Spleen (tissue), 11 donors: Measurements from ENCODE around the gene BTBD1. TPM values are rescaled to one million over a fixed set of nuclear protein-coding genes. Genes with fewer than 3 reads are reported as not detected.

Experiments used
- DNase-seq: peaks from one replicate; pipeline ENCODE4 v3.0.0-alpha.2; 2020
- H3K27ac ChIP-seq, 8 donors: fragments of 200-600 bp; sonication (generic) in 7 of 8; 1 replicate in 4 of 8; 2 replicates in 4 of 8; pipeline versions ENCODE4 v1.5.0 to v1.8.0; 2016 to 2021; ENCODE audit warnings: inconsistent platforms in 4 of 8, mild to moderate bottlenecking in 4 of 8, moderate library complexity in 1 of 8
- H3K27me3 ChIP-seq, 7 donors: fragments of 200-600 bp; sonication (generic) in 6 of 7; replicated peaks in 1 of 7; 1 replicate in 4 of 7; 2 replicates in 3 of 7; pipeline versions ENCODE4 v1.5.0 to v1.8.0; 2016 to 2021; ENCODE audit warnings: inconsistent platforms in 3 of 7, mild to moderate bottlenecking in 1 of 7
- H3K36me3 ChIP-seq, 6 donors: fragments of 200-600 bp; sonication (generic) in 5 of 6; 1 replicate in 4 of 6; 2 replicates in 2 of 6; pipeline versions ENCODE4 v1.5.0 to v1.8.0; 2016 to 2021; ENCODE audit warnings: inconsistent platforms in 2 of 6
- H3K4me1 ChIP-seq, 6 donors: fragments of 200-600 bp; sonication (generic) in 5 of 6; 1 replicate in 3 of 6; 2 replicates in 3 of 6; pipeline versions ENCODE4 v1.5.0 to v1.8.0; 2016 to 2021; ENCODE audit warnings: inconsistent platforms in 3 of 6
- H3K4me3 ChIP-seq, 8 donors: fragments of 200-600 bp; sonication (generic) in 7 of 8; 1 replicate in 4 of 8; 2 replicates in 4 of 8; pipeline versions ENCODE4 v1.5.0 to v1.8.0; 2016 to 2021; ENCODE audit warnings: inconsistent platforms in 4 of 8, mild to moderate bottlenecking in 4 of 8, moderate library complexity in 2 of 8
- H3K9me3 ChIP-seq, 8 donors: fragments of 200-600 bp; sonication (generic) in 7 of 8; 1 replicate in 4 of 8; 2 replicates in 4 of 8; pipeline versions ENCODE4 v1.5.0 to v1.8.0; 2016 to 2021; ENCODE audit warnings: inconsistent platforms in 4 of 8
- CTCF ChIP-seq, 11 experiments: fragments of 200-600 bp in 7 of 11; fragments of 450-650 bp in 4 of 11; sonication (generic) in 4 of 11; IDR thresholded peaks in 8 of 11; conservative IDR thresholded peaks in 3 of 11; 1 replicate in 7 of 11; 2 replicates in 4 of 11; pipeline versions ENCODE4 v1.4.0 to v1.8.0; 2016 to 2021; ENCODE audit warnings: antibody characterized with exemption in 11 of 11, inconsistent platforms in 4 of 11, mild to moderate bottlenecking in 1 of 11
- POLR2A ChIP-seq, 3 donors: fragments of 450-650 bp; IDR thresholded peaks; one replicate each; pipeline ENCODE4 v1.5.1; 2017; ENCODE audit warnings: antibody characterized with exemption in 3 of 3, mild to moderate bottlenecking in 1 of 3
- POLR2AphosphoS5 ChIP-seq, 3 donors: sonication (generic); formaldehyde crosslinking; IDR thresholded peaks; one replicate each; pipeline ENCODE4 v1.5.1; 2017; ENCODE audit warnings: antibody characterized with exemption in 3 of 3
- WGBS, 5 donors: extraction: QIAGEN DNeasy Blood & Tissue Kit in 3 of 5; methylation state at CpG; one replicate each; pipeline versions ENCODE4 v1.1.5 to v1.1.7; 2013 to 2018; 5-methylcytosine and 5-hydroxymethylcytosine counted together
- intact Hi-C: fragments of 100-400 bp; cut with DNase I; formaldehyde crosslinking; loops from one replicate; pipeline ENCODE4 v1.15.0; 2023; ENCODE audit warnings: low total_unique reads
- polyA plus RNA-seq, 3 donors: library from polyadenylated mRNA; stranded (reverse); fragments of 200-250 nt; gene quantifications; one replicate each; pipeline ENCODE4 v1.2.1, GENCODE V29; 2013
- total RNA-seq, 7 donors: library from RNA; depleted of rRNA in 3 of 7; stranded (reverse); fragments of >200 nt in 3 of 7; fragmentation: NEBNext Ultra II Directional in 4 of 7; extraction: Animal tissue kit (Norgen Biotek cat#: 25700) in 4 of 7; gene quantifications; one replicate each; pipeline versions ENCODE4 v1.1.0 to v1.2.1, GENCODE V29; 2016 to 2021
- donor health status: healthy with polysubstance abuse.
- donor health status: DM: no; HTN: no; CAD: no; lungs with moderate emphysema.
- donor health status: DM: no; HTN: no; CAD: no.
- donor health status: Bipolar disorder and iron deficiency.
- donor health status: healthy.
- donor health status: DM: no; HTN: no; CAD: no.
- donor health status: DM: yes; HTN: yes; CAD: no.

The BTBD1 gene
- total and polyA plus RNA-seq, 10 donors: 14.9 to 70.8 (median 45.7) TPM

GRCh38 chr15:82972990-82973389, 94.1 kb downstream of the BTBD1 start:
- Histone ChIP-seq H3K9me3 (no peaks in the 10 kb centered on the region), H3K4me1 (no peaks in the 10 kb centered on the region), H3K36me3 (peaks cover 0 to 2% (median 0%) of the 10 kb centered on the region in 6 donors), H3K27ac (no peak overlapping the region), H3K4me3 (no peak overlapping the region), H3K27me3 (no peaks in the 10 kb centered on the region)
- TF ChIP-seq CTCF (IDR thresholded peaks at IDR 0.05 in 8 of 11, conservative IDR thresholded peaks at IDR 0.05 in 3 of 11) (no peak), POLR2AphosphoS5 (IDR thresholded peaks at IDR 0.05) (no peak), POLR2A (IDR thresholded peaks at IDR 0.05) (no peak)
- WGBS, 5 donors: 78 to 97% (median 89%) methylated on average over 1 of the region's 1 CpG
- DNase-seq: no peak
- intact Hi-C loops: no loop called here

GRCh38 chr15:82971218-82971984, 95.7 kb downstream of the BTBD1 start:
- Histone ChIP-seq H3K36me3 (no peaks in the 10 kb centered on the region), H3K9me3 (no peaks in the 10 kb centered on the region), H3K27ac (no peak overlapping the region), H3K4me1 (no peaks in the 10 kb centered on the region), H3K27me3 (no peaks in the 10 kb centered on the region), H3K4me3 (no peak overlapping the region)
- DNase-seq: no peak
- 64 to 94% (median 74%) methylated on average over 2 of the region's 2 CpGs for WGBS, 5 donors
- intact Hi-C loops: no loop called here
- TF ChIP-seq POLR2AphosphoS5 (IDR thresholded peaks at IDR 0.05) (no peak), POLR2A (IDR thresholded peaks at IDR 0.05) (no peak), CTCF (IDR thresholded peaks at IDR 0.05 in 8 of 11, conservative IDR thresholded peaks at IDR 0.05 in 3 of 11) (no peak)

DNA sequence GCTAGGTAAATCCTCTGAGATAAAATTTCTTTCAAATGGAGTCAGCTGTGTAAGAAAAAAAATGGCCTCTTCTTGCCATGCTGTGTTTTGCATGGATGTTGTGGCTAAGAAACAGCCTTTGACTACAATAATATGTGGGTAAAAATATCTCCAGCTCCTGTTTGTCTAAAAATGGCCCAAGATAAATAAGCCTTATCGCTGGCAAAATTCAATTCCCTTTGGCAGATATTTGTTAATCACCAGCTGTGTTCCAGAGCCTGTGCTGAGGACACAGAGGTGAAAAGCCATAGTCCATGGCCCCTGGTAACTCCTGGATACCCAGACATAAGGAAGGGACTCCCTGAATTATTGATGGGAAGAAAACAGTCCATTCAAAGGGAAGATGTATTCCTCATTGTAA, 96.4 kb downstream of the BTBD1 start:
- Histone ChIP-seq H3K4me3 (no peak overlapping the region), H3K27me3 (no peaks in the 10 kb centered on the region), H3K4me1 (no peaks in the 10 kb centered on the region), H3K27ac (no peak overlapping the region), H3K36me3 (no peaks in the 10 kb centered on the region), H3K9me3 (no peaks in the 10 kb centered on the region)
- TF ChIP-seq POLR2A (IDR thresholded peaks at IDR 0.05) (no peak), CTCF (IDR thresholded peaks at IDR 0.05 in 8 of 11, conservative IDR thresholded peaks at IDR 0.05 in 3 of 11) (no peak), POLR2AphosphoS5 (IDR thresholded peaks at IDR 0.05) (no peak)
- WGBS, 5 donors: 80 to 97% (median 92%) methylated on average over 1 of the region's 1 CpG
- intact Hi-C loops: no loop called here
- no peak for DNase-seq

DNA sequence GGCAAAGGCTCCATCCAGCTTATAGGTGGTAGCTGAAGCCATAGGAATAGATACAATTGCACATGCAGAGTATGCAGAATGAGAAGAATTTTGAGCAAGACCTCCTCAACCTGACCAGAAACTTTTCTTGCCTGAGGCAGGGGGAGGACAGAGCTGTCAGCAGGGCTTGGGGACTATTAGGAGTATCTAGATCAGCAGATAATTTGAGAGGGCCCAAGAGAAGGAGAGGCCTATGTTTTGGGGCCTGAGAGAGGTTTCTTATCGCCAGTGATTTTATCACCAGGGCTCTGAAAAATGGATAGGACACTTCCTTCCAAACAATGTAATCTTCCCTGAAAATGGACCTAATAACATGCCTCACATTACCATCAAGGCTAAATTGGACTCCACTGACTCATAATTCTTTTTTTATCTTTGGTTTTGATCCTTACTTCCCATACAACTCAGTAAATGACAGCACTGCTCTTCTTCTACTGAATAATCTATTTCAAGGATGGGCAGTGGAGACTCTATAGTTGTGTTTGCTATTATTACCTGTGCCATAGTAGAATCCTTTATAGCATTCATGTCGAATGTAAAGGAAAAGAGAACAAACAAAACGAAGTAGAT, 96.9 kb downstream of the BTBD1 start:
- Histone ChIP-seq H3K27ac (no peak overlapping the region), H3K27me3 (no peaks in the 10 kb centered on the region), H3K4me3 (no peak overlapping the region), H3K9me3 (no peaks in the 10 kb centered on the region), H3K4me1 (no peaks in the 10 kb centered on the region), H3K36me3 (no peaks in the 10 kb centered on the region)
- DNase-seq: no peak
- 71 to 82% (median 73%) methylated on average over 3 of the region's 3 CpGs for WGBS, 5 donors
- TF ChIP-seq POLR2A (IDR thresholded peaks at IDR 0.05) (no peak), POLR2AphosphoS5 (IDR thresholded peaks at IDR 0.05) (no peak), CTCF (IDR thresholded peaks at IDR 0.05 in 8 of 11, conservative IDR thresholded peaks at IDR 0.05 in 3 of 11) (no peak)
- intact Hi-C loops: no loop called here
